ENCODE results near the gene SLC25A36. TPM values are rescaled to one million over a fixed set of nuclear protein-coding genes. Genes with fewer than 3 reads are reported as not detected.

SLC25A36 gene
- total and polyA plus RNA-seq, 11 donors: 36.0 to 78.0 (median 56.6) TPM

DNA sequence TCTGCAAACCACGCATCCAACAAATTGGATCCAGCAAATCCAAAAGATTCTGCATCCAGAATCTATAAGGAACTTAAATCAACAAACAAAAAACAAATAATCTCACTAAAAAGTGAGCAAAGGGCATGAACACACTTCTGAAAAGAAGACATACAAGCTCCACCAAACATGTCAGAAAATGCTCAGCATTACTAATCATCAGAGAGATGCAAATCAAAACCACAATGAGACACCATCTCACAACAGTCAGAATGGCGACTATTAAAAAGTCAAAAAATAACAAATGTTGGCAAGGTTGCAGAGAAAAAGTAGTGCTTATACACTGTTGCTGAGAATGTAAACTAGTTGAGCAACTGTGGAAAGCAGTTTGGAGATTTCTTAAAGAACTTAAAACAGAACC is 21.6 kb upstream of the SLC25A36 start:
- intact Hi-C loops (cut with DNase I): loop anchor here in 2 of 10 donors (5.0 to 10.0 kb wide), 2 partner anchors 52 to 55 kb away; no protein-coding TSS in a partner anchor
- no peak for ATAC-seq
- no peak for DNase-seq
- TF ChIP-seq POLR2A (IDR thresholded peaks at IDR 0.05): no peak
- TF ChIP-seq, protein P1, sequence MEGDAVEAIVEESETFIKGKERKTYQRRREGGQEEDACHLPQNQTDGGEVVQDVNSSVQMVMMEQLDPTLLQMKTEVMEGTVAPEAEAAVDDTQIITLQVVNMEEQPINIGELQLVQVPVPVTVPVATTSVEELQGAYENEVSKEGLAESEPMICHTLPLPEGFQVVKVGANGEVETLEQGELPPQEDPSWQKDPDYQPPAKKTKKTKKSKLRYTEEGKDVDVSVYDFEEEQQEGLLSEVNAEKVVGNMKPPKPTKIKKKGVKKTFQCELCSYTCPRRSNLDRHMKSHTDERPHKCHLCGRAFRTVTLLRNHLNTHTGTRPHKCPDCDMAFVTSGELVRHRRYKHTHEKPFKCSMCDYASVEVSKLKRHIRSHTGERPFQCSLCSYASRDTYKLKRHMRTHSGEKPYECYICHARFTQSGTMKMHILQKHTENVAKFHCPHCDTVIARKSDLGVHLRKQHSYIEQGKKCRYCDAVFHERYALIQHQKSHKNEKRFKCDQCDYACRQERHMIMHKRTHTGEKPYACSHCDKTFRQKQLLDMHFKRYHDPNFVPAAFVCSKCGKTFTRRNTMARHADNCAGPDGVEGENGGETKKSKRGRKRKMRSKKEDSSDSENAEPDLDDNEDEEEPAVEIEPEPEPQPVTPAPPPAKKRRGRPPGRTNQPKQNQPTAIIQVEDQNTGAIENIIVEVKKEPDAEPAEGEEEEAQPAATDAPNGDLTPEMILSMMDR (IDR thresholded peaks at IDR 0.05): no peak
- H3K4me1 ChIP-seq: peaks cover 0 to 20% (median 1%) of the 10 kb centered on the region in 12 donors
- H3K4me3 ChIP-seq: no peak overlapping the region
- no peaks in the 10 kb centered on the region for H3K36me3 ChIP-seq
- 84 to 94% (median 87%) methylated on average over 2 of the region's 2 CpGs for WGBS, 4 donors
- H3K27ac ChIP-seq: no peak overlapping the region
- H3K9me3 ChIP-seq: peaks cover 0 to 5% (median 0%) of the 10 kb centered on the region in 12 donors
- no peaks in the 10 kb centered on the region for H3K27me3 ChIP-seq

DNA sequence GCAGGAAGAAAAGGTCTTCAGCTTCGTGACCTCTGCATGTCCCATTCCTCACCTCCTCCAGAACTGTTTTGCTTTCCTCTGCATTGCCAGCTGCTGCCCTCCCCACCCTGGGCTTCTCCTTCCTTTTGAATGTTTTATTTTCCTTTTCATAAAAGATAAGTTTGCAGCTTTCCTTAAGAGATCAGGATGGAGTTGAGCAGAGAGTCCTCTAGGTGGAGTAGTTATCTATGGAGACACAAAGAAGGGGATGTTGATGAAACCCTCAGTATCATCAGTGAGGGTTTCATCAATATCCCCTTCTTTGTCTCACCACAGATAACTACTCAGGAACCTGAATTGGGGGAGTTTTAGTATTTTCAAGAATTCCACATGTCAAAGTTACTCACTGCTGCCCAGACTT is 19.0 kb upstream of the SLC25A36 start:
- TF ChIP-seq POLR2A (IDR thresholded peaks at IDR 0.05): no peak
- TF ChIP-seq, protein P1 (IDR thresholded peaks at IDR 0.05): peak in 9 of 12 donors; percentile 14 to 41 (median 31)
- 44 to 58% (median 53%) methylated on average over 1 of the region's 1 CpG for WGBS, 4 donors
- Histone ChIP-seq H3K27ac (no peak overlapping the region), H3K27me3 (peaks cover 0 to under 1% (median 0%) of the 10 kb centered on the region in 9 donors), H3K4me3 (no peak overlapping the region), H3K36me3 (no peaks in the 10 kb centered on the region), H3K4me1 (peaks cover 0 to 21% (median 0%) of the 10 kb centered on the region in 12 donors), H3K9me3 (peaks cover 0 to 5% (median 0%) of the 10 kb centered on the region in 12 donors)
- DNase-seq: no peak
- intact Hi-C loops (cut with DNase I): loop anchor here in 2 of 10 donors (5.0 to 10.0 kb wide), 2 partner anchors 50 to 52 kb away; no protein-coding TSS in a partner anchor
- no peak for ATAC-seq

DNA sequence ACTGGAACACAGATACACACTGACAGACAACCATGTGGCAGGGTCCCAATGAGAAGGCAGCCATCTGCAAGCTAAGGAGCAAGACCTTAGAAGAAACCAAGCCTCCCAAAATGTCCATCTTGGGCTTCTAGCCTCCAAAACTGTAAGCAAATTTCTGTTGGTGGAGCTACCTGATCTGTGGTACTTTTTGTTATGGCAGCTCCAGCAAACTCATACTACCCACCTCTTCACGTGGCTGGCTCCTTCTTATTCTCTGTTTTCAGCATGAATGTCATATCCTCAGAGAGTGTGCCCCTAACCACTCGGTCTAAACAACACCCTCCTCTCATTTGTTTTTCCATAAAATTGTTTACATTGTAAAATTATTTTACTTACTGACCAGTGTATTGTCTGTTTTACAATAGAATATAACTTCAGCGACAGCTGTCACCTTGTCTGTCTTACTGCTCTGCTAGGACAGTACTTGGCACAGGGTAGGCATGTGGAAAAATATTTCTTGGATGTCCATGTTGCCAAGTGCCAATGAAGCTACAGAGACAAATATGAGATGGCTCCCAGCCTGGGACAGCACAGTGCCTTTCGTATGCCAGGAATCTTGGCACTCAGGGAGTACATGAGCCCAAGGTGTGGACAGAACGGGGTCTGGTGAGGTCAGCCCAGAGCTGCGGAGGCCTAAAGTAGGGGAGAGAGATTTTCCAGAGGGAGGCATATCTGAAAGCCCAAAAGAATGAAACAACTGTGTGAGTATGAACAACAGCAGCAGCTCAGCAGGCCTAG is 17.4 kb upstream of the SLC25A36 start:
- no peak for TF ChIP-seq POLR2A (IDR thresholded peaks at IDR 0.05)
- TF ChIP-seq, protein P1 (IDR thresholded peaks at IDR 0.05): no peak
- peaks cover 0 to 5% (median 0%) of the 10 kb centered on the region in 12 donors for H3K9me3 ChIP-seq
- H3K36me3 ChIP-seq: no peaks in the 10 kb centered on the region
- 40 to 50% (median 43%) methylated on average over 6 of the region's 6 CpGs for WGBS, 4 donors
- H3K4me3 ChIP-seq: no peak overlapping the region
- peaks cover 0 to 16% (median 0%) of the 10 kb centered on the region in 12 donors for H3K4me1 ChIP-seq
- ATAC-seq (peak; percentile 99), DNase-seq (peak; percentile 55 to 90 (median 80))
- H3K27ac ChIP-seq: peak overlapping the region; percentile 43 to 91 (median 74)
- H3K27me3 ChIP-seq: peaks cover 0 to 6% (median 0%) of the 10 kb centered on the region in 9 donors
- intact Hi-C loops (cut with DNase I): loop anchor here in 3 of 10 donors (2.0 to 10.0 kb wide), 4 partner anchors 17 to 51 kb away; partner anchors contain the start of gene SLC25A36 (in 1 of the 3)
